Esophagus squamous epithelium (tissue), 4 donors: ENCODE measurements around the gene RTCB.

Experiments
- POLR2A ChIP-seq, 4 donors: fragments of 450-650 bp; IDR thresholded peaks; one replicate each; pipeline ENCODE4 v1.6.1; 2017; ENCODE audit warnings: antibody characterized with exemption in 4 of 4, mild to moderate bottlenecking in 4 of 4, moderate library complexity in 3 of 4
- TF ChIP-seq, protein P1 (sequence below), 6 experiments: fragments of 450-650 bp in 4 of 6; fragments of 200-600 bp in 2 of 6; sonication (generic) in 2 of 6; IDR thresholded peaks; one replicate each; pipeline ENCODE4 v1.5.1; 2016 to 2019; ENCODE audit warnings: antibody characterized with exemption in 6 of 6, mild to moderate bottlenecking in 4 of 6, moderate library complexity in 4 of 6

DNA sequence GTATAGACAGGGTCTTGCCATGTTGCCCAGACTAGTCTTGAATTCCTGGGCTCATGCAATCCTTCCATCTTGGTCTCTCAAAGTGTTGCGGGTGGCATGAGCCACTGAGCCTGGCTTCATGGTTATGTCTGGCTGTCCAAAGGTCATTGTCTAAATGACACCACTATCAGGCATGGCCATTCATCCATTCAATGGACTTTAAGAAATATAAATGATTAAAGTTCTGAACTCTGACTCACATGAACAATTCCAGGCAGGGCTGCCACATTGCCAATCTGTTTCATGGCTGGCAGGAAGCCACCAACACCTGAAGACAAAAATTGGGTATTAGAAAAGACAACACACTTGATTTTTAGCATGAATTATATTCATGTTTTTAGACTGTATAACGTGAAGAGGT, 4.1 kb downstream of the RTCB start:
- no peak for TF ChIP-seq POLR2A (IDR thresholded peaks at IDR 0.05)
- TF ChIP-seq, protein P1, sequence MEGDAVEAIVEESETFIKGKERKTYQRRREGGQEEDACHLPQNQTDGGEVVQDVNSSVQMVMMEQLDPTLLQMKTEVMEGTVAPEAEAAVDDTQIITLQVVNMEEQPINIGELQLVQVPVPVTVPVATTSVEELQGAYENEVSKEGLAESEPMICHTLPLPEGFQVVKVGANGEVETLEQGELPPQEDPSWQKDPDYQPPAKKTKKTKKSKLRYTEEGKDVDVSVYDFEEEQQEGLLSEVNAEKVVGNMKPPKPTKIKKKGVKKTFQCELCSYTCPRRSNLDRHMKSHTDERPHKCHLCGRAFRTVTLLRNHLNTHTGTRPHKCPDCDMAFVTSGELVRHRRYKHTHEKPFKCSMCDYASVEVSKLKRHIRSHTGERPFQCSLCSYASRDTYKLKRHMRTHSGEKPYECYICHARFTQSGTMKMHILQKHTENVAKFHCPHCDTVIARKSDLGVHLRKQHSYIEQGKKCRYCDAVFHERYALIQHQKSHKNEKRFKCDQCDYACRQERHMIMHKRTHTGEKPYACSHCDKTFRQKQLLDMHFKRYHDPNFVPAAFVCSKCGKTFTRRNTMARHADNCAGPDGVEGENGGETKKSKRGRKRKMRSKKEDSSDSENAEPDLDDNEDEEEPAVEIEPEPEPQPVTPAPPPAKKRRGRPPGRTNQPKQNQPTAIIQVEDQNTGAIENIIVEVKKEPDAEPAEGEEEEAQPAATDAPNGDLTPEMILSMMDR (IDR thresholded peaks at IDR 0.05) = no peak
